Stimulated activated CD4-positive, alpha-beta T cell treated with anti-CD3 and anti-CD28 coated beads, Interleukin-4, amount 100 ng/mL, for 24 hours (primary cell): Measurements from ENCODE around the gene BMAL1.

Source experiments
- DNase-seq: peaks from one replicate; pipeline ENCODE4 v3.0.0-alpha.2; 2020

BMAL1 gene

DNA sequence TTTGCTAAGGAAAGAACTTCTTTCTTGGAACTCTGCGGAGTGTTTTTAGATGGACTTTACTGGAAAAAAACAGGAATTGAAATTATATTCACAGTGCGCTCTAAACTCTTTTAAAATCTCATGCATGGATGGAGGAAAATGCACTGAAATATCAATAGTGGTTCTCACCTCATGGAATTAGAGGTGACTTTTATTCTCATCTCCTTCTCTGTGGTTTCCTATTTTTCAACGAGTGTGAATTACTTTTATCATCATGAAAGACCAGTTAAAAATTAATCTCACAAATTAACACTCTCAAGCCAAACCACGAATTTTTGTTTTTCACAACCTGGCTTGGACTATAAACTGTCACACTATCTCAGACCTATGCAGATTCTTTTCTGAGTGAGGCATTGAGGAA, 16.6 kb downstream of the BMAL1 start:
- no peak for DNase-seq

GRCh38 chr11:13294771-13295579, 17.4 kb downstream of the BMAL1 start:
- no peak for DNase-seq

GRCh38 chr11:13297308-13297916, 19.8 kb downstream of the BMAL1 start:
- no peak for DNase-seq

GRCh38 chr11:13297917-13298356, 20.3 kb downstream of the BMAL1 start:
- no peak for DNase-seq

- DNase-seq, result no peak
Measured at GRCh38 chr11:13298765-13299164, 21.2 kb downstream of the BMAL1 start.

DNA sequence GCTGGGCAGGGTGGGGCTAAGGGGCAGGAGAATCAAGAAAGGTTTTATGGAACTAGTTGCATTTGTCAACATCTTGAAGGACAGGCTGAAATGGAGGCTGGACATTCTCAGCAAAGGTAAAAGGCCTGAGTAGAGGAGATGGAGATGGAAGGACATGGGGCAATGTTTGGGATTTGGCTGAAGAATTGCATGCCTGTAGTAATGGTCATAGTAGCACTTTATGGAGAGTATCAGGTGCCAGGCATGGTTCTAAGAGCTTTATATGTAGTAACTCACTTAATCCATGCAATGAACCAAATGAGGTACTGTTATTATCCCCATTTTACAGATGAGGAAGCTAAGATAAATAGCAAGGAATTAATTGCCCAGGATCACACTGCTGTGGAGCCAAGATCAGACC, 23.9 kb downstream of the BMAL1 start:
- DNase-seq, result no peak

DNA sequence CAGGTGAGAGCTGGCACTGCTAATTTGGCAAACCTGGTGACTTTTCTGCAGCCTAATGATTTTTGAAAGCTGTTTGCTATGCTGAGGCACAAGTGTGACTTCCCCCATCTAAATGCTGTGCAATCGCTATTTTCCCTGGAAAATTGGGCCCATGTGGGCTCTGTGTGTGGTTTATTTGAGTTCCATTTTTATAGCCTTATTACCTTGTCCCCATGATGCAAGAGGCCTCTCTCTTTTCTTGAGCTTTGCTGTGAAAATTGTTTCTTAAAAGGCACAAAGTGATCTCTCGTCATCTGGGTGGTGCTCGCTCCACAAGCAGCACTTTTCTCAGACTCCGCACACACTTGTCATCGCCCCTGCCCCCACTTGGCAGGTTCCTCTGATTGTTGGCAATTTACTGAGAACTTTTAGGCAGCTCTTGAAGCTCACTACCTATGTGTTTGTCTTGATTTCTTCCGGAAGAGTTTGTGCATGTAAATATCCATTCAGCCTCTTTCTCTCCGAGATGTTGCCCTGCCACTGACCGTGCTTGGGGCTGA, 24.9 kb downstream of the BMAL1 start:
- DNase-seq, result no peak

DNA sequence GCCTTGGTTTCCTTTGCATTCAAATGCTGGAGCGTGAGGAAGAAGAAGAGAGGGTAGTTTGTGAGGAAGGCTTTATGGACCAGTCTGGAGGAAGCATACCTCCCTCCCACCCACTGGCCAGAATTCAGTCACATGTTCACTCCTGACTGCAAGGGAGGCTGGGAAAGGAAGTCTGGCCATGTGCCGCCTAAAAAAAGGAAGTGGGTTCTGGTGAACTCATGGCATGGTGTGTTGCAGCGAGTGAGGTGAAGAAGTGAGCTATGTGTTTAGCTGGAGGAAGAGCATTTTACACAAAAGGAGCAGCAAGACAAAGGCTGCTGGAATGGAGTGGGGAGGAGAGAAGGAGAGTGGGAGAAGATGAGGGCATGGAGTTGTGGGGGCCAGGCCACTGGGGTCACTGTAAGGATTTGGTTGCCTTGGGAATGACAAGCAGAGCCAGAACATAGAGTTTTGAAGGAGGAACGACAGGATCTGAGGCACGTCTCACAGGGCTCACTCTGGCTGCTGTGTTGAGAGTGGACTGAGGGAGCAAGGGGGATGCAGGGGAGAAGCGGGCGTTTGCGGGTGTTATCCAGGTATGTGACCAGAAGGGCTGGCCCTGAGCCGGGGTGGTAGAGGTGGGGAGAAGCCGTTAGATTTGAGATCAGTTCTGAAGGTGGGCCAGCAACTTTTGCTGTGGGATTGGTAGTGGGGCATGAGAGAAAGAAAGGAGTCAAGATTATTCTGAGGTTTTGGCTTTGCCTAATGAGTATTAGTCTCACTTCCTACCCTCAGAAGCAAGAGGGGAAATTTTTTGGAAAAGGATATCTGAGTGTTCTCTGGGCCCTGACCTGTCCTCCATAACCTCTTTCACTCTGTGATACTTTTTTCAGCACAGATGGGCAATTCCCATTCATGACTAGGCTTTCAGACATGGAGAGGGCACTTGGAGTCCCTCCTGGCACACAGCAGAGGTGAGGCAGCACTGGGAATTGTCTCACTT, 26.4 kb downstream of the BMAL1 start:
- DNase-seq, result no peak

- DNase-seq, result no peak
Measured at GRCh38 chr11:13304655-13305335, 27.2 kb downstream of the BMAL1 start.

GRCh38 chr11:13308704-13309103, 31.1 kb downstream of the BMAL1 start:
- DNase-seq, result no peak

DNA sequence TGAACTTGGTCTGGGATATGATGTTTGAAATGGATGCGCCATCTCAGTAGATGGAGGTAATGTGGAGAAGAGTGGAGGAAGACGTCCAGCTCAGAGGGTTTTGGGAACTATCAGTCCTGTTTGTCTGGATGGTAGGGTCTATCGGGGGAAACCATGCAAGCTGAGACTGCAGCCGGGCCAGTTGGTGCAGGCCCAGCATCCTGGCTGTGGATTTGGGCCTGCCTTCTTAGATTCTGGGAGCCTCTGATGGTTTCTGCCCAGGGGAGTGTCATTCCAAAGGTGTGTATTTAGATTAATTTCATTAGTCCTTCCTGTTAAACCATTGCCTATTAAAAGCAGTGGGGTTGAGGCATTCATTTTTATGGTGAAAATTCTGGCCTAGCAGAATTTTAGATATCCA, 31.6 kb downstream of the BMAL1 start:
- DNase-seq, result no peak

- DNase-seq, result no peak
Measured at GRCh38 chr11:13310443-13310842, 32.9 kb downstream of the BMAL1 start.

GRCh38 chr11:13311570-13311969, 34.0 kb downstream of the BMAL1 start:
- no peak for DNase-seq

DNA sequence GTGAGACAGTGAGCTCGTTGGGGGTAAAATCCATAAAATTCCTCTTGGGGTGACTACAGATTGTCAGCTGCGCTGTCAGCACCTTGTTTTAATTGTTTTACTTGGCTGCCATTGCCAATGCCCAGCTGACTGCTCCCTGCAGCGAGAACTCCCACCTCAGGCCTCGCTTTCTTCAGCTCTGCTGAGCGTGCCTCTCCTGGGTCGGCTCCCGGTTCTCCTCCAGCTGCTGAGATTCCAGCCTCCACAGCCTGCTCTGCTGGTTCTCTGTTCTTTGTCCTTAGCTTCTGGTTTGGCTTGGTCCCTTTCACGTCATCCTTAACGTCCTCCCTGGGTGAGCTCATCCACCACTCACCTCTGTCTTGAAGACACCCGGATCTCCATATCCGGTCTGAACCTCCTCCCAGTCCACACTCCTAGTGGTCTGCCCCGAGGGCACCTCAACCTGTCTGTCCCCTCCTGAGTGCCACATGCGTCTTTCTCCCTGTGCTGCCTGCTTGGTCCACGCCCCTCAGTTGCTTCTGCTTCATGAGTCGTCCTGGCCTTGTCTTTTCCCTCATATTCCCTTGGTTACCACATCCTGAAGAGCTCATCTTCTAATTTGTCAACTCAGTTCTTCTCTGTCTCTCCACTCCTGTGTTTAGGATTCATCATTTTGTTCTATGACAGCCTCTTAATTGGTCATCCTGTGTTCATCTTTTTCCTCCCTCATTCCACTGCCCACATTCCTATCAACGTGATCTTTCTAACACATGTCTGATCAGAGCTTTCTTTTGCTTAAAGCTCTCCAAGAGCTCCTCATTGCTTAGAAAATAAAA, 35.6 kb downstream of the BMAL1 start:
- no peak for DNase-seq

DNA sequence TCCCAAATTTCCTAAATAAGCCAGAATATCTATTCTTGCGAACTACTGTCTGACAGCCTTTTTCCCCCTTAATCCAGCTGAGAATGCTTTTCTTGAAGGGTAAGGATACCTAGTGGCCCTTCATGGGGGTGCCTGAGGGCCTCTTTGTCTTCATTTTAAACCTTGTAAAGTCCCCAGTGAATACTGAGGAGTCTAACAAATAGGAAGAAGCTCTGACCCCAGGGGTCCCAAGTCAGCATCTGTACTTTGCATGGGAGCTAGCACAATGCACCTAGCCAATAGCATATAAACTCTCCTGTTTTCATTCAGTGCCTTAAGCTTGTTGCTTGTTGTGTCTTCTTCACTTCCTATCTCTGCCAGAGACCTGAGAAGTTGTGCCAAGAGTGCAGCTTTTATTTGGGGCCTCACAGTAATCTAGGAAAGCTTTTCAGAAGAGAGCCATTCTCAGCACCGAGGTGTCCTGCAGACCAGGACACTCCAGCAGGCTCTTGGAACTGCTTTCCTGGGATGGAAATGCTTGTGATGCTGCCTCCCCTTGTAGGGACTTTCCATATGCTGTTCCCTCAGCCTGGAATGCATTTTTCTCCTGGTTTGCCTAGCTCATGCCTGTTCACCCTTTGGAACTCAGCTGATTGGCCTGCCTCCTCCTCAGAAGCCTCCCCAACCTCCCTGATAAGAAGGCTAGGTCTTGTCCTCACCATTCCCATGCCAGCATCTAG, 37.2 kb downstream of the BMAL1 start:
- DNase-seq, result no peak

- DNase-seq, result no peak
Measured at GRCh38 chr11:13315517-13316432, 38.2 kb downstream of the BMAL1 start.

- DNase-seq, result no peak
Measured at GRCh38 chr11:13316528-13316961, 39.0 kb downstream of the BMAL1 start.

DNA sequence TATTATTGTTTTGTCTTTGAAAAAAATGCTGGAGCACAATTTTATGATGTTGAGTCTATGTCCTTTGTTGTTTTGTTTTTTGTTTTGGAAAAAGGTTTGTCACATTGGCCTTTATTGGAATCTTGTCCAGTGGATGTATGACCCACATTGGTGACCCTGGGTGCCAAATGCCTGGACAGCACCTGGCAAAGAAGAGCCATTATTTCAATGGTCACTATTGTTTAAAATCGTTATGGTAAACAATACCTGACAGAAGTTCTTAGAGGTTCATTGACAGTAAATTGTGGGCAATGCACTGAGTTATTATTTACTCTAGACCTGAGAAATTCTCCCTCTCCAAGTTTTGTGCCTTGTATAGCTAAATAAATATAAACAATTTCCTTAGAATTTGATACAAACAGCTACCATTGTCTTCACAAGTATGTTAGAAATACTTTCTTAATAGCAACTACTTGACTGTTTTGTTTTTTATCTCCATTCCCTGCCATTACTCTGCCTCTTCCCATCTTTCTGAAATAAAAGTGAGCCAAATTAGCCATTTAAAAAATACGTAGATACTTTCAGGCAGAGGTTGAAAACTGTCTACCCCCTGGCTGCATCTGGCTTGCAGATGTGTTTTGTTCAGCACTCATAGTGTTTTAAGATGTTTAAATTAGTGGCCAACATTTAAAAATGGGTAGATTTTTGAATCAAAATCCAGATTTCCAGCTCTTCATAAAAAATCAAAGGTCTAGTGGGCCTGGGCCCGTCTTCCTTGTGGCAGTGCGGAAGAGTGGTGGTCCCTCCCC, 39.9 kb downstream of the BMAL1 start:
- DNase-seq, result no peak
